Effector memory CD8-positive, alpha-beta T cell (primary cell): ENCODE measurements around the gene ELAVL2.

Source experiments
- ATAC-seq: fragments of 150-1000 bp; cut with Tn5 transposase; replicated peaks from 2 replicates; pipeline ENCODE4 v1.10.0; 2021; ENCODE audit warnings: mild to moderate bottlenecking, moderate library complexity
- DNase-seq, 3 experiments: peaks; one replicate each; pipeline ENCODE4 v3.0.0; 2021
- H3K27ac Mint-ChIP-seq, 2 donors: one replicate each; pipeline ENCODE4 v1.8.0; 2022; ENCODE audit warnings: mild to moderate bottlenecking in 2 of 2, mixed read lengths in 2 of 2, moderate library complexity in 2 of 2
- H3K27me3 Mint-ChIP-seq, 2 donors: one replicate each; pipeline ENCODE4 v1.8.0; 2022; ENCODE audit warnings: mixed read lengths in 2 of 2
- H3K36me3 Mint-ChIP-seq: one replicate; pipeline ENCODE4 v1.8.0; 2022; ENCODE audit warnings: mild to moderate bottlenecking, moderate library complexity, mixed read lengths; ENCODE audit not compliant: insufficient read depth
- H3K4me1 Mint-ChIP-seq, 2 donors: one replicate each; pipeline ENCODE4 v1.8.0; 2022; ENCODE audit warnings: low read depth in 2 of 2, mixed read lengths in 2 of 2
- H3K4me3 Mint-ChIP-seq, 2 donors: one replicate each; pipeline ENCODE4 v1.8.0; 2022; ENCODE audit warnings: mild to moderate bottlenecking in 2 of 2, mixed read lengths in 2 of 2, moderate library complexity in 2 of 2
- H3K9me3 Mint-ChIP-seq, 2 donors: one replicate each; pipeline ENCODE4 v1.8.0; 2022; ENCODE audit warnings: mixed read lengths in 2 of 2

ELAVL2 gene

GRCh38 chr9:23772385-23772783 is 53.7 kb downstream of the ELAVL2 start:
- Mint-ChIP-seq H3K9me3 (peaks cover 10 to 24% of the 10 kb centered on the region in 2 donors), H3K4me1 (no peaks in the 10 kb centered on the region), H3K27me3 (no peaks in the 10 kb centered on the region), H3K4me3 (no peak overlapping the region), H3K27ac (no peak overlapping the region), H3K36me3 (no peaks in the 10 kb centered on the region)
- ATAC-seq (no peak), DNase-seq (no peak)

DNA sequence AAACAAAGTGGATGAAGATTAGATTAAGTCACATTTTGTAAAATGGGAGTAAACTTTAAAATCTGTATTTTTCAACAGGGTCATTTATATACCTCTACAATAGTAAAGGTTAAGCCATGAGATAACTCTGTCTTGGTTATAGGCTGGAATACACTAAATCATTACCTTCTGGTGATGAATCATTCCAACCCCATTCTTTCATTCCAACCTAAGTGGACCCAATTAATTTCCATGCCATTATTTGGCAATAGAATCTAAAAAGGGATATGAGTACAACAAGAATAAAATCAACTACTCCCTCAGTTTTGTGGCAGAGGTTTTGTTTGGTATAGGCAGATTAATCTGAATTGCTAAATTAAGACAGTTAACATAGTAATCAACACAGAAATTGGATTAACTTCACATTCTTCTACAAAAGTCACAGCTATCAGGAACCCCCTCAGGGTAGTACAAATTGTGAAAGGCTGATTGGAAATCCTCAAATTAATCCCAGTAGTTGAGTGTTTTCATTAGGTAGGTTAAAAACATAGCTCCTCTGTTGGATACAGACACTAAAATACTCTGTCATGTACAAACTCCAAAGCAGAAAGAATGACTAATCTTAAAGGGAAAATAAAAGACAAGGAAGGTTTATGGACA is 54.2 kb downstream of the ELAVL2 start:
- H3K27ac Mint-ChIP-seq = no peak overlapping the region
- ATAC-seq (no peak), DNase-seq (no peak)
- H3K27me3 Mint-ChIP-seq = no peaks in the 10 kb centered on the region
- no peak overlapping the region for H3K4me3 Mint-ChIP-seq
- H3K36me3 Mint-ChIP-seq = no peaks in the 10 kb centered on the region
- H3K4me1 Mint-ChIP-seq = no peaks in the 10 kb centered on the region
- peaks cover 8 to 24% of the 10 kb centered on the region in 2 donors for H3K9me3 Mint-ChIP-seq

DNA sequence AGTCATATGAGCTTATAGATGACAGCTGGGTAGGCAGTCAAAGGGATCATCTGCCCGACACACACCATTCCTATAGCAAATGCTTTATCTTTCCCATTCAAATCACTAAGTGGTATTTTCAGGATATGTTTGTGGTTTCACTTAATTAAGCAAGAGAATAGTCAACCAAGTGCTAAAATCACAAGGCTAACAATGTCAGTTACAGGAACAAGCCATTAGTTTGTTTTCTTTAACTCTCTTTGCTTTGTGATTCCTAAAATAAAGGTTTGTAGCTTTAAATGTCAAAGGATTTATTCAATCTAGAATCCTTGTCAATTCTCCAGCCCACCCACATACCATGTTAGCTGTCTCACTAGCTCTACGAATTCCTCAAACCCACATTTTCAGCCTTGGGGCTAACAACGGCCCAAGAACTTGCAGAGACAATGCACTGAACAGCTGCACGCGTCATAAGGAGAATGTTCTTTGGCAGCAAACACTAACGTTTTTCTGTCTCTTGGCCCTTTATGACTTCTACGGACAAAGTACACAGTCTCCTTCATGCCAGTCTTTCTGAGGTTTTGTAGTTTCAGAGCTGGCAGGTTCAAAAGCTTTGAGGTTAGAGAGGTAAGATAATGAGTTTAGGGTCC is 56.6 kb downstream of the ELAVL2 start:
- Mint-ChIP-seq H3K27ac (no peak overlapping the region), H3K27me3 (no peaks in the 10 kb centered on the region), H3K36me3 (no peaks in the 10 kb centered on the region), H3K9me3 (peaks cover 8 to 15% of the 10 kb centered on the region in 2 donors), H3K4me1 (no peaks in the 10 kb centered on the region), H3K4me3 (no peak overlapping the region)
- no peak for DNase-seq
- no peak for ATAC-seq

DNA sequence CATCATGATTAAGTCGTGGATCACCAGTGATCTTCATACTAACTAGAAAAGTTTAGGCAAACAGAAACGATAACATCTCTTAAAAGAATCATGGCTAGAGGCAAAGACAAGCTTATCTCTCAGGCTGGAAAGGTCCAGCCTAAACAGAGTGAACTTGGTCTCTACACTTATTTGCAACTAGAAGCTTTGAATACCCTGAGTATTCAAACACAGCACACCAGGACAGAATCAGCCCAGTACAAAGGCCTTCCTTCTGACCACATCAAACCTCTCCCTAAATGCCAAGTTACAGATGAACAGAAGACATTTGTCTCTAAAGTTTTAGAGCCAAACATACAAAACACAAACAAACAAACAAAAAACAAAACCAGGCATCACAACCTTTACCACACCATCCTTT is 57.2 kb downstream of the ELAVL2 start:
- ATAC-seq (no peak), DNase-seq (no peak)
- H3K4me1 Mint-ChIP-seq = no peaks in the 10 kb centered on the region
- H3K9me3 Mint-ChIP-seq = peaks cover 8 to 15% of the 10 kb centered on the region in 2 donors
- no peak overlapping the region for H3K4me3 Mint-ChIP-seq
- no peaks in the 10 kb centered on the region for H3K36me3 Mint-ChIP-seq
- H3K27ac Mint-ChIP-seq = no peak overlapping the region
- no peaks in the 10 kb centered on the region for H3K27me3 Mint-ChIP-seq

DNA sequence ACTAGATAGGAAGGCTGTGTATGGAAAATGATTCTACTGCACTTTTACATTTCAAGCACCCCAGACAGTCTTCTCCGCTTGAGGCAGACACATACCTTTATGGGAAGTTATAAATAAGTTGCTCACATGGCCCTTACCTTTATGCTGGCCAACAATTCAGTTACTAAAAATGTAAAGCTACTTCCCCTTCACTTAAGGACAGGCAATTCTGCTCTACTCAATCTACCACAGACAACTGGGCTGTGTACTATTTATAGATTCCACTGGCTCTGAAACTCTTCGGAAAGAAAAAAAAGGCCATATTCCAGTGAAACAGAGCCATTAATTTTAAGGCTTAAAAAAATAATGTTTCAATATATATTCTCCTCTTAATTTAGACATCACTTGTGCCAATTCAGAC is 59.4 kb downstream of the ELAVL2 start:
- H3K4me1 Mint-ChIP-seq = no peaks in the 10 kb centered on the region

DNA sequence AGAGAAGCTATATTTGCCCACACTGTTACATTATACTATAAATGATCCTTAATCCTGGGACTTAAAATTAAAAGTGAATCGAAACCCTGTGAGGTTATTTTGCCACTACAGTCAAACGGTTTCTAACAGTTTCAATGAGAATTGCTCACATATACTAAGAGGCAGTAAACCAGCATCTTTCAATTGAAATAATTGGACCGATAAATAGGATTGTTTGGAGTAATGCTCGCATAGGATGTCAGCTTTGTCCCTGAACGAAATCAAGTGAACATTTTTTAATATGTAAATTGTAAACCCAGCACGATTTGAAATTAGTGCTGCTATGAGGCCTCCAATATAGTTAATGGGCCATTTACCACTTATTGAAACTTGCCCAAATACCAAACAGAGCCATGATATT is 60.5 kb downstream of the ELAVL2 start:
- no peak for ATAC-seq
- Mint-ChIP-seq H3K27ac (no peak overlapping the region), H3K4me1 (no peaks in the 10 kb centered on the region), H3K4me3 (no peak overlapping the region), H3K36me3 (no peaks in the 10 kb centered on the region), H3K27me3 (no peaks in the 10 kb centered on the region), H3K9me3 (peaks cover 7 to 17% of the 10 kb centered on the region in 2 donors)
- DNase-seq = no peak

More for the DNA sequence above, 59.4 kb downstream of the ELAVL2 start:
- no peak for DNase-seq
- no peaks in the 10 kb centered on the region for H3K27me3 Mint-ChIP-seq
- no peak for ATAC-seq
- peaks cover 11 to 22% of the 10 kb centered on the region in 2 donors for H3K9me3 Mint-ChIP-seq
- no peaks in the 10 kb centered on the region for H3K36me3 Mint-ChIP-seq
- H3K27ac Mint-ChIP-seq = no peak overlapping the region
- H3K4me3 Mint-ChIP-seq = no peak overlapping the region

DNA sequence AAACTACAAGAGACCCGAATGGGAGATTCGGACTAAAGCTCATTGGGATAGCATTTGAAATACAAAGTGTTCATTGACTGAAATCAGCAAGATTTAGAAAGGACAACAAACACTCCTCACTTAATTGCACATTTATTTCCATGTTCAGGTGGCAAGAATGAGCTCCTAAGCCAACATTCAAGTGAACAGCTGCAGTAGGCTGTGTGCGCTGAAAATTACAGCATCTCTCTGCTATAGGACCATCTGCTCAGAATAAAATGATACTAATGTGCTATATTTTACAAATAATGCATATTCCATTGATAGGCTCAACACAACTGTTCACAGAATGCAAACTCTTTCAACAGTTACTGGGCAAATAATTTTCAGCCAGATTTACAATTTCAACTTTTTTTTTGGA is 61.8 kb downstream of the ELAVL2 start:
- Mint-ChIP-seq H3K36me3 (no peaks in the 10 kb centered on the region), H3K4me3 (no peak overlapping the region), H3K9me3 (peaks cover 6 to 7% of the 10 kb centered on the region in 2 donors), H3K27me3 (no peaks in the 10 kb centered on the region), H3K4me1 (no peaks in the 10 kb centered on the region), H3K27ac (no peak overlapping the region)
- ATAC-seq (no peak), DNase-seq (no peak)

DNA sequence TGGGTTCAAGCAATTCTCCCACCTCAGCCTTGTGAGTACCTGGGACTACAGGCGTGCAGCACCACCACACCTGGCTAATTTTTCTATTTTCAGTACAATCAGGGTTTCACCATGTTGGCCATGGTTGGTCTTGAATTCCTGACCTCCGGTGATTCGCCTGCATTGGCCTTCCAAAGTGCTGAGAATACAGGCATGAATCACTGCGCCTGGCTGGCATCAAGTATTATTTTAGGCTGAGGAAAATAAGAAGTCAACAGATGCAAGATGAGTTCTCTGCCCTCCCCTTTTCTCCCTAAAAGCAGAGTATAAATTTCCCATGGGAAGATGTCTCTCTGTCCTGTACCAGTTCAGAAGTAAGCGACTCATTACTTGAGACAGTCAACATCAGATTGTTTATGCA is 71.5 kb downstream of the ELAVL2 start:
- no peak overlapping the region for H3K4me3 Mint-ChIP-seq
- DNase-seq = no peak
- no peak overlapping the region for H3K27ac Mint-ChIP-seq
- no peaks in the 10 kb centered on the region for H3K4me1 Mint-ChIP-seq
- ATAC-seq = no peak
- peaks cover 0 to 7% of the 10 kb centered on the region in 2 donors for H3K9me3 Mint-ChIP-seq
- H3K36me3 Mint-ChIP-seq = no peaks in the 10 kb centered on the region
- H3K27me3 Mint-ChIP-seq = no peaks in the 10 kb centered on the region

DNA sequence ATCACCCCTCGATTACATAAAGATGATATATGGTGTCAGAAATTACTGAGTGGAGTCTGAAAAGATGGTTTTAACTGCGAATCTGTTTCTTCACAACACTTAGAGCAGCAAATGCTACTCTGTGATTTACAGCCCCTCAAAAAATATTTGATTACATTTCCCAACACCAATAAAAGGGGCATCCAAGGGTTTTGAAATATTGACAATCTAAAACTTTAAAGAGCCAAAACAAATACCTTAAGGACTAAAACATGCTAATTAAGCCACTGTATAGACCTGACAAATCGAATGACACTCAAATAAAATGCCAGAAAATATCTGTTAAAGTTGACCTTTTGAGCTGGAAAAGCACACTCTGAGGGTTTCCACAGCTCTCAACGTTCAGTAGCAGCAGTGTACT is 73.2 kb downstream of the ELAVL2 start:
- no peak for DNase-seq

GRCh38 chr9:23751633-23752032 is 74.4 kb downstream of the ELAVL2 start:
- H3K36me3 Mint-ChIP-seq = no peaks in the 10 kb centered on the region

More for the DNA sequence above, 73.2 kb downstream of the ELAVL2 start:
- H3K27me3 Mint-ChIP-seq = no peaks in the 10 kb centered on the region
- no peak for ATAC-seq
- H3K9me3 Mint-ChIP-seq = peaks cover 9 to 10% of the 10 kb centered on the region in 2 donors
- H3K4me3 Mint-ChIP-seq = no peak overlapping the region
- H3K36me3 Mint-ChIP-seq = no peaks in the 10 kb centered on the region
- H3K27ac Mint-ChIP-seq = no peak overlapping the region
- no peaks in the 10 kb centered on the region for H3K4me1 Mint-ChIP-seq

DNA sequence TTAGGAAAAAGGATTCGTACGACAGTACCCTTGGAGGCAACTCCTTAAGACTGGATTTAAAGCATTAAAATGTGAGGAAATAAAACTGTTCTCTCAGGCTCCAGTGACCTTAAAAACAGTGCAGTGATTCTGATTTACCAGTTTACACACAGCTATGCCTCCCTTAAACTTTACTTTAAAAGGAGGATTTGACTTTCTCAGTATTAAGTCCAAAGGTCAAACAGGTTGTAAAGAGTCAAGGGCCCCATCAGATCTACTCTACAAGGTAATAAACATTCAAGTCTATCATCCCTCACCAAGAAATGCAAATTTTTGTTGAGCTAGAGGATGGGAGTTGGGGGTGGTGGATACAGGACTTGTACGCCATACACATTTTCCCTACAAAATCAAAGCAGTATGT is 75.2 kb downstream of the ELAVL2 start:
- no peaks in the 10 kb centered on the region for H3K36me3 Mint-ChIP-seq
- no peak overlapping the region for H3K4me3 Mint-ChIP-seq
- H3K27ac Mint-ChIP-seq = no peak overlapping the region
- ATAC-seq (no peak), DNase-seq (no peak)
- H3K4me1 Mint-ChIP-seq = no peaks in the 10 kb centered on the region
- no peaks in the 10 kb centered on the region for H3K27me3 Mint-ChIP-seq
- peaks cover 7 to 11% of the 10 kb centered on the region in 2 donors for H3K9me3 Mint-ChIP-seq

More at GRCh38 chr9:23751633-23752032, 74.4 kb downstream of the ELAVL2 start:
- DNase-seq = no peak
- no peaks in the 10 kb centered on the region for H3K27me3 Mint-ChIP-seq
- peaks cover 9 to 10% of the 10 kb centered on the region in 2 donors for H3K9me3 Mint-ChIP-seq
- H3K4me1 Mint-ChIP-seq = no peaks in the 10 kb centered on the region
- no peak overlapping the region for H3K4me3 Mint-ChIP-seq
- H3K27ac Mint-ChIP-seq = no peak overlapping the region
- ATAC-seq = no peak

GRCh38 chr9:23747088-23748075 is 78.7 kb downstream of the ELAVL2 start:
- Mint-ChIP-seq H3K36me3 (no peaks in the 10 kb centered on the region), H3K27ac (no peak overlapping the region), H3K27me3 (no peaks in the 10 kb centered on the region), H3K4me1 (no peaks in the 10 kb centered on the region), H3K9me3 (peaks cover 3 to 18% of the 10 kb centered on the region in 2 donors), H3K4me3 (no peak overlapping the region)
- ATAC-seq (no peak), DNase-seq (no peak)

DNA sequence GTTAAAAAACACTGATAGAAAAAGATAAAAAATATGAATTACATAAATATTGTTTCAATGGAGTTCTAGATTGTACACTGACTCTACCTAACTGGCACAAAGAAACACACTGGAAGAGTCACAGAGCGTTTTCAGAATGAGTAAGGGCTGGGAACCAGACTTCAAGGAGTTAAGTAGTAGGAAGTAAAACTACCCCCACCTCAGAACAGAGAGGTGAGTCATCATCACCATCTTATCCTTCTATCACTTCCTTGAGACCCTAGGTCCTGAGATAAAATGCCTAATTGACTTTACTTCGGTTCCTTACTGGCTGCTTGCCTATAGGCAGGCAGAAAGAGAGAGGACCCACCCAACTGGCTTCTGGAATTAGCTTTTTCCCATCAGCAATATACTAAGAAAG is 79.7 kb downstream of the ELAVL2 start:
- no peaks in the 10 kb centered on the region for H3K36me3 Mint-ChIP-seq
- ATAC-seq (no peak), DNase-seq (no peak)
- no peak overlapping the region for H3K4me3 Mint-ChIP-seq
- H3K27me3 Mint-ChIP-seq = no peaks in the 10 kb centered on the region
- no peaks in the 10 kb centered on the region for H3K4me1 Mint-ChIP-seq
- H3K9me3 Mint-ChIP-seq = peaks cover 7 to 21% of the 10 kb centered on the region in 2 donors
- H3K27ac Mint-ChIP-seq = no peak overlapping the region
